ENCODE results near the gene IGFBP4.

The IGFBP4 gene

GRCh38 chr17:40458851-40459482 lies 15.7 kb downstream of the IGFBP4 start:
- DNase-seq (ENCODE audit: insufficient read length) (no peak), FAIRE-seq (no peak)
- TF ChIP-seq POLR2A (IDR thresholded peaks at IDR 0.05; ENCODE audit: low read depth, low read length) (no peak), TAF1 (IDR thresholded peaks at IDR 0.05; ENCODE audit: borderline replicate concordance, low read depth, low read length) (no peak), POLR2AphosphoS5 (IDR thresholded peaks at IDR 0.05; ENCODE audit: low read depth, low read length) (no peak)

- FAIRE-seq (no peak), DNase-seq (ENCODE audit: insufficient read length) (no peak)
- no peak for TF ChIP-seq TAF1 (IDR thresholded peaks at IDR 0.05; ENCODE audit: borderline replicate concordance, low read depth, low read length)
- TF ChIP-seq POLR2A (IDR thresholded peaks at IDR 0.05; ENCODE audit: low read depth, low read length), result no peak
These were observed 16.7 kb downstream of the IGFBP4 start for GRCh38 chr17:40459636-40460603.

DNA sequence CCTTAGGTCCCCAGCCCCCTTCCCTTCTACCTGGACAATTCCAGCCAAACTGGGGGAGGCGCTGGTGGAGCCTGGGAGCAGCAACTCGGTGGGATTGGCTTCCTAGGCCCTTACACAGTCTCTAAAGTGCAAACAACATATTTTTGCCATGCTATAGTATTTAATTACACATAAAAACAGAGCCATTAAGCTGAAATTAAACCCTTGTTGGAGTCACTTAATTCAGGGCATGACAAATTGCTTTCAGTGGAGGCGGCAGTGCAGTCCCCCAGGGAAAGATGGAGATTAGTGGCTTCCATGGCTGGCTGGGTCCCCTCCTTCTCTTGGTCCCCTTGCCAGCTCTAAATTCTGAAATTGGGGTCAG lies 17.3 kb downstream of the IGFBP4 start:
- TF ChIP-seq POLR2A (IDR thresholded peaks at IDR 0.05; ENCODE audit: low read depth, low read length) (no peak), TAF1 (IDR thresholded peaks at IDR 0.05; ENCODE audit: borderline replicate concordance, low read depth, low read length) (no peak), POLR2AphosphoS5 (IDR thresholded peaks at IDR 0.05; ENCODE audit: low read depth, low read length) (no peak)
- DNase-seq (ENCODE audit: insufficient read length) (no peak), FAIRE-seq (no peak)

DNA sequence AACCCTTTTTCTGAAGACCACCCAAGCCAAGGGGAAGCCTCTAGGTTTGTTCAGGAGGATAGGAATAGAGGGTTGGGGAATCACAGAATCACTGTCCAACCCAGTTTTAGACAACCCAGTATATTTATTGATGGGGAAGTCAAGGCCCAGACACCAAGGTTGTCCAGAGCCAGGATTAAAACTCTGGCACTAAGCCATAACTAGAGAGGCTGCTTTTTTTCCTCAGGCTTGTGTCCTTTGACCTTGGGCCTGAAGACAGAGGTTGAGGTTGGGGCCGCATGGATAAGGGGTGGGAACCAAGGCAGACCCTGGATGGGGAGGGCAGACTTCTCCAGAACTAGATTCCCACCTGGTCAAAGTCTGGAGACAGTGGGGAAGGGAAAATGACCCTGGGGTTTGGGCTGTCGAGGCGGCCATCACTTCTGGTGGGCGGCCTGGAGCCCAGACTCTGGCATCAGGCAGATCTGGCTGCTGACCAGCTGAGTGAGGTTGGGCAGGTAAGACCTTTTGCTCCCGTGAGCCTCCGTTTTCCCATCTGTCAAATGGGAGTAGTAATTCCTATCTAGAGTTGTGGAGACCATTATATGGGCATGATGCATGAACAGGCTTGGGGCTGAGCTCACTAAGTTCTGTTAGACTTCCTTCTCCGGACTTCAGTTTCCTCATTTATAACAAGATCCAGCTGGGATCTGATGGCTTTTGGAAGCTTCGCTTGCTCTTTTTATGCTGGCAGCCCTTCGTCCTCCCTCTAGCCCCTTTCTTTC lies 17.9 kb downstream of the IGFBP4 start:
- FAIRE-seq (no peak), DNase-seq (ENCODE audit: insufficient read length) (no peak)
- TF ChIP-seq TAF1 (IDR thresholded peaks at IDR 0.05; ENCODE audit: borderline replicate concordance, low read depth, low read length), result no peak
- no peak for TF ChIP-seq POLR2A (IDR thresholded peaks at IDR 0.05; ENCODE audit: low read depth, low read length)
- TF ChIP-seq POLR2AphosphoS5 (IDR thresholded peaks at IDR 0.05; ENCODE audit: low read depth, low read length), result no peak

DNA sequence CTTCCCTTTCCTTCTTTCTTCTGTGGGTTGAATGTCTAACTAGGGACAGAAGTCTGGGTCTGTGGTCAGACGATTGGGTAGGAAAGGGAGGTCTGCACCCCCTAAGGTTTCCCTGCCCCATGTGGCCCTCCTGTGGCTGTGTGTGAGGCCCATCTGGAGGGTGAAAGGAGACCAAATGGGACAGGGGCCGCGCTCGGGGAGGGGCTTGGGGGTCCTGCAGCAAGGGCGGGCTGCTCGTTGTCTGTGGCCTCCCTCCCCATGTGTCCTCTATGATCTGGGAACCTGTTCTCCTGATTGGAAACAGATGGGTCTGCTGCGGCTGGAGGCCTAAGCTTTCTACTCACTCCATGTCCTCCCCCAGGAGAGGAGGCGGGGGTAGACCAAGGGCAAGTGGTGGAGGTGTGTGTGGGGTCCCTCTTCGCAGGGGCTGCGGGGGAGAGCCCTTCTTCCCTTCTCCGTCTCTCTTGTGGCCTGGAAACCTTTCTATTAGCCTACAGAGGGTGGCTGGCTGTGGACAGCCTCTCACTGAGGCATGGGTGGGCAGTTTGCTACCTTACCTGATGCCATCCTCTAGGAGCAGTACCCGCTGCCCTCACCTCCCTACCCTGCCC lies 18.6 kb downstream of the IGFBP4 start:
- no peak for DNase-seq (ENCODE audit: insufficient read length)
- TF ChIP-seq POLR2A (IDR thresholded peaks at IDR 0.05; ENCODE audit: low read depth, low read length) (no peak), POLR2AphosphoS5 (IDR thresholded peaks at IDR 0.05; ENCODE audit: low read depth, low read length) (no peak)

DNA sequence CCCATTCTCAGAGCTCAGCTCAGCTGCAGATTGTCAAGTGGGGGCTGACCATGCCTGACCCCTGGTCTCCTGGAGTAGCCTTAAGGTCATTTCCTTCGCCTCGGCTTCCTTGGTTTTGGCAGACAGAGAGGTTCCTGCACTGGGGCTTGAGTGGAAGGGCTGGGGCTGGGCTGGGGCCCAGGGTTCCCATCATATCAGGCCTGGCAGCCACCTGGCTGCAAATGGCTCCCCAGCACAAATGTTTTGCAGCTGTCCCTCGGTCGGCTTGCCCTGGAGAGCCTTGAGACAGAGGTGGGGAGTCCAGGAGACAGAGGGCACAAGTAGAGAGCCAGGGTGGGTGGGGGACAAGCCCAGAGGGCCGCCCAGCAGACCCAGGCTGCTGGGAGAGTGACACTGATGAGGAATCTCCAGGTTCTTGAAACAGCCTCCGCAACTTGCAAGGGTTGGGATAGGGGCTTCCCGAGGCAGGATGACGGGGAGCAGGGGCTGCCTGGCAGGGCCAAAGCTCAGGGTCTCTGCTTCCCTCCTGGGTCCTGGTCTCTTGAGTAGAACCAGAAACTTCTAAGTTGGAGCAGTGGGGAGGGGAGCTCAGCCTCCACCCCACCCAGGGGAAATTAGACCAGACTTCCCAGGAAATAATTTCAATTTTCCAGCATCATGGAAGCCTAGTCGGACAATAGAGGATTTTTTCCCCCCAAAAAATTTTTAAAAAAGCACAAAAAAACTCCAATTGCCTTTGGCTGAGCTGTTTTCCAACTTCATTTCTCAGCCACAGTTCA lies 19.3 kb downstream of the IGFBP4 start:
- no peak for DNase-seq (ENCODE audit: insufficient read length)
- FAIRE-seq, result no peak
- TF ChIP-seq POLR2AphosphoS5 (IDR thresholded peaks at IDR 0.05; ENCODE audit: low read depth, low read length) (no peak), POLR2A (IDR thresholded peaks at IDR 0.05; ENCODE audit: low read depth, low read length) (no peak)

More for the DNA sequence above, 18.6 kb downstream of the IGFBP4 start:
- no peak for FAIRE-seq

- DNase-seq (ENCODE audit: insufficient read length), result no peak
- no peak for FAIRE-seq
- TF ChIP-seq POLR2A (IDR thresholded peaks at IDR 0.05; ENCODE audit: low read depth, low read length), result no peak
- no peak for TF ChIP-seq TAF1 (IDR thresholded peaks at IDR 0.05; ENCODE audit: borderline replicate concordance, low read depth, low read length)
- no peak for TF ChIP-seq POLR2AphosphoS5 (IDR thresholded peaks at IDR 0.05; ENCODE audit: low read depth, low read length)
These were observed 19.9 kb downstream of the IGFBP4 start for GRCh38 chr17:40463122-40463550.

GRCh38 chr17:40464392-40464855 lies 21.2 kb downstream of the IGFBP4 start:
- FAIRE-seq (no peak), DNase-seq (ENCODE audit: insufficient read length) (no peak)
- TF ChIP-seq POLR2AphosphoS5 (IDR thresholded peaks at IDR 0.05; ENCODE audit: low read depth, low read length) (no peak), POLR2A (IDR thresholded peaks at IDR 0.05; ENCODE audit: low read depth, low read length) (no peak), TAF1 (IDR thresholded peaks at IDR 0.05; ENCODE audit: borderline replicate concordance, low read depth, low read length) (no peak)

- DNase-seq (ENCODE audit: insufficient read length) (no peak), FAIRE-seq (no peak)
- TF ChIP-seq TAF1 (IDR thresholded peaks at IDR 0.05; ENCODE audit: borderline replicate concordance, low read depth, low read length), result no peak
- TF ChIP-seq POLR2AphosphoS5 (IDR thresholded peaks at IDR 0.05; ENCODE audit: low read depth, low read length), result no peak
- no peak for TF ChIP-seq POLR2A (IDR thresholded peaks at IDR 0.05; ENCODE audit: low read depth, low read length)
These were observed 23.2 kb downstream of the IGFBP4 start for GRCh38 chr17:40466298-40466971.

GRCh38 chr17:40467281-40467867 lies 24.1 kb downstream of the IGFBP4 start:
- FAIRE-seq, result no peak
- no peak for DNase-seq (ENCODE audit: insufficient read length)
- TF ChIP-seq TAF1 (IDR thresholded peaks at IDR 0.05; ENCODE audit: borderline replicate concordance, low read depth, low read length) (no peak), POLR2A (IDR thresholded peaks at IDR 0.05; ENCODE audit: low read depth, low read length) (no peak), POLR2AphosphoS5 (IDR thresholded peaks at IDR 0.05; ENCODE audit: low read depth, low read length) (no peak)

Data from GM12892 (cell line).